Hematopoietic multipotent progenitor cell (in vitro differentiated cells): ENCODE data around the gene CHRNE. TPM values are rescaled to one million over a fixed set of nuclear protein-coding genes. Genes with fewer than 3 reads are reported as not detected.

Experiments used
- DNase-seq, 3 donors: peaks; one replicate each; pipeline ENCODE4 v3.0.0-alpha.2; 2011 to 2015; ENCODE audit warnings: low read depth in 2 of 3, low spot score in 2 of 3
- total RNA-seq: library from RNA; depleted of rRNA; stranded (reverse); fragments of >200 nt; gene quantifications from one replicate; pipeline ENCODE4 v1.2.3, GENCODE V29; 2012

Gene CHRNE
- 5.4 TPM for total RNA-seq

DNA sequence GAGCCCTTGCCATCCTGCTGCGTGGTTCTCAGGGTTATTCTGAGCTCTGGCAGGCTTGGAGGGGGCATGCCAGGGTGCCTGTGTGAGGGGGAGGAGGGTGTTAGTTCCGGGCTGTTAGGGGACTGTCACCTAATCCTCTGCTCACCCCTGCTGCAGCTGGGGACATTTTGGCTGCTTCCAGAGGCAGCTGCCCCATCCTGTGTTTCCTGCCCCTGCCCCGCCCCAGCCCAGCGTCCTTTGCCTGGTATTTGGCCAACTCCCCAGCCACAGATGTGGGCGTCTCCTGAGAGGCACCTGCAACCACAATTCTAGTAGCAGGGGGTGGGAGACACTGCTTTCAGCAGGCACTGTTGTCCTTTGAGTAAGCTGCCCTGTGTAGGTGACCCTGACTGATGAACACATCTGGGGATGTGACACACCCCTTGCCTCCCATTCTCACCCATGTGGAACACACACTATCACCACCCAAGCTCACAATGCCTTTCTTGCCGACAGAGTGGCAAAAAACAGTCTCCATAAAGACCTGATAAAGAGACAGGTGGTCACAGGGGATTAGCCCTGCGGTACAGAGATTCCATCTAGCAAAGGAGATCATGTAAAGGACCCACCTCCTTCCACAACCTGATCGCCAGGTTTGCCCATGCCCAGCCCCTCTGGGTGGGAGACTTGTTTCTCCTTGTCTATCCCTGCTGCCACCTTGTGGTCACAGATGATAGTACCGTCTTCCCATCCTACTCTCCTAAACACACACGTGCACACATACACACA is at the start of gene CHRNE:
Gene CHRNE, minus strand, starts transcription at position 48 of the 768 bp plus-strand sequence. Its CDS starts 35 bp downstream, at position 13.
- DNase-seq = peak in 2 of 3 donors; percentile 79 to 85

- no peak for DNase-seq
These were observed 48.6 kb upstream of the CHRNE start for GRCh38 chr17:4951486-4951885.

DNA sequence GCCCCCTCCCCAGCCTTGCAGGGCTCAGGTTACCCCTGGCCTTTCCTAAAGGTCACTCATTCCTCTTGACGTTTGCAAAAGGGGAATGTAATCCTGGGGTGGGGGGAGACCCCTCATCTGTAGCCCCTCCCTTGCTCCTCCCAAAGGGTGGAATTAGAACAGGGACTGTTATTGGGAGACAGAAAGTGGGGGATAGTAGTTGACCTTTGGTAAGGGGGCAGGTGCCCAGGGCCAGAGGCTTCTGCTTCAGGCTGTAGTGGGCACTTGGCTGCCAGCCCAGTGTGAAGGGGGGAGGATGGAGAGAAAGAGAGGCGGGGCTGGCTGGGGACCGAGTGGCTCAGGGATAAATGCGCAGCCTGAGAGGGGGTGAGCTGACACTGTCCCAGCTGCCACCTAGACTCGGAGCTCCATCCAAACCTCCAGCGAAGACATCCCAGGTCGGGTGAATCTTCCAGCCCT is 47.9 kb upstream of the CHRNE start, which contains the start of gene ENO3:
Gene ENO3, plus strand, starts transcription at position 374 of the 459 bp plus-strand sequence. CDS start 711 bp downstream, outside the sequence.
- no peak for DNase-seq

GRCh38 chr17:4950075-4950745 is 47.3 kb upstream of the CHRNE start:
- DNase-seq = no peak

DNA sequence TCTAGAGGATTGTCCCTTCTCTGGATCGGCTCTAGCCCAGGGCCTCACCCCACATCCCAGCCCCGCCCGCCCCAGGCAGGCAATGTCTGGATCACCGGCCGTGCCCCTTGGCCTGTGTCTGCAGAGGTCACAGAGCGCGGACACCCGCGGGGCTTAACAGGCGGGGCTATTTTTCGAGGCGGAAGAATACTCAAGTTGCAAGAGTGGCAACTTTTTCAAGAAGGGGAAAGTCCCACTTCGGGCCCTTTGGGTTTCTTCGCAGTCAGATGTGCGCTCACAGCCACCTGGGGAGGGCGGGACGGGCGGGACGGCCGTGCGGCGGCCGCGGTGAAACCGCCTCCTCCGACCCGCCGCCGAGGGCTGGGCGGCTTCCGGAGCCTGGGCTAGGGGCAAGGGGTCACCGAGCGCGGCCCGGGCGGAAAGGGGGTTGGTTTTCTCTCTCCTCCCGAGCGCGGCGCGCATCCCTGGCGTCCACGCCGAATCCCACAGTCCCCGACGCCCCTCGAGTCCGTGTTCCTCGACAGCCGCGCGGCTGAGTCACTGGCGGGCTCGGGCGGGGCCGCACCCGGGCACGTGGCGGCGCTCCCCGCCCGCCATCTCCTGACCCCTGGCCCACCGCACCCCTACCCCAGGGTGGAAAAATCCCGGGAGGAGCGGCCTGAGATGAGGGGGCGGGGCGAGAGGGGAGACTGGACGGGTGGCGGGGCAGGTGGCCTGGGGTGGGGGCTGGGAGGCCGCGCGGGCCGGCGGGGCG is 46.6 kb upstream of the CHRNE start:
- peak; percentile 78 to 88 (median 80) for DNase-seq

DNA sequence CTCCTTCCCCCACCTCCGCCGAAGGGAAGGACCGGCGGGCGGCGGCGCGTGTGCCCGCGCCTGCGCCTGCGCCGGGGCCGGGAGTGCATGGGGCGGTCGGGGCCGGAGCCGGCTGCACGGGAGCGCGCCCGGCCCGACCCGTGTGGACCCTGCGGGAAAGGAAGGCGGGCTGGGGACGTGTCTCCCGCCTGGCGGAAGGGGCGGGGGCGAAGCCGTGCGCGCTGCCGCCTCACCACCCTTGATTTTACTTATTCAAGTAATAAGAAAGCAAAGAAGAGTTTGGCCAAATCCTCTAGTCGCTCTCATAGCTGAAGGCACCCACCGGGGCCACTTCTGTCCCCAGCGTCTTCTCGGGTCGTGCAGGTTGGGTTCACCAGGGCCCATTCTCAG is 46.0 kb upstream of the CHRNE start:
- DNase-seq = peak in 2 of 3 donors; percentile 75 to 86

DNA sequence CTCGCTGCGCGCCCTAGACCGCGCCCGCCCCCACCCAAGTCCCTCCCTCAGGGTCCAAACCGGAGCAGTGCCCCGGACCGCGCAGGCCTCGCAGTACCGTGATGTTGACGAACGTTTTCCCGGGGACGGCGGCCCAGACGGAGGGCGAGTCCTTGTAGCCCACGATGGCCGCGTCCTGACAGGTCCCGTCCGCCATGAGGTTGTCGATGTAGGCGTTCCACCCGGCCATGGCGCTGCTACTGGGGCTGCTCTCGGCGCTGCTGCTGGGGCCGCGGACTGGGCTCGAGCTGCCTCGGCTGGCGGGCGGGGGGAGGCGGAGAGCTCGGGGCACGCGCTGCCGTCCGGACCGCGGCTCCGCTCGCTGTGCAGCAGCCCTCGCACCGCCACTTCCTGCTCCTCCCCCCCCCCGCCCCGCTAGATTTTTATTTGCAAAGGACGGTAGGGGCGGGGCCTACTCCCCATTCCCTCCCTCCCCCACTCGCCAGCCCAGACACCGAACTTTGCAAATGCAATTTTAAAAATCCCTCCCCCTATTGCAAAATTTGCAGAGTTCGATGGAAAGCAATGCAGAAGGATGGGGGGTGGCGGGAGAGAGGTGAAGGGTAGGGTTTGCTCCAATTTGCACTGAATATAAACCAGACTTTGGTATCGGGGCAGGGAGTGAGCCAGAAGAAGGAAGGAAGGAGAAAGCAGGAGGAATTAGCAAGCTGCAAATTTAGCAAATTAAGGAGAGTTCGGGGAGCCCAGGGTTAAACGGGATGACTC is 45.5 kb upstream of the CHRNE start, which contains the start of gene PFN1:
Gene PFN1, minus strand, starts transcription at position 365 of the 765 bp plus-strand sequence. Its CDS starts 136 bp downstream, at position 229.
- DNase-seq = peak; percentile 82 to 94 (median 92)

- DNase-seq = peak in 1 of 3 donors; percentile 36
These were observed 44.7 kb upstream of the CHRNE start for GRCh38 chr17:4947411-4948165.

DNA sequence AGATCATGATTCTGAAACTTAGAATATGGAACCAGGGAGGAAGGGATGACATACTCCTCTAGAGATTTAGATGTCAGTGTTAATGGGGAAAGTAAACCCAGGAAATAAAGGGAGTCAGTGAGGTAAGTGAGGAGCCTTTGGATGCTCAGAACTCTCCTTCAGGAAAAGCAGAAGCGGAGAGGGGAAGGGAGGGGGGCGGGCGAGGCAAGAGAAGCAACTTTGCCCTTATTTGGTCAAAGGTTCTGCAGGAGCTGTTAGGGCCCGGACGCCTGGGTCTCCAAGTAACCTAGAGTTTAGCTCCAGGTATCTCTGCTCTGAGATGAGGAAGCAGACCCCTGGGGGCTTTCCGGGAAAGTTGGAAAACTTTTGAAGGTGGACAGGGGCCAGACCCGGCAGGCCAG is 44.1 kb upstream of the CHRNE start:
- DNase-seq = no peak

- no peak for DNase-seq
These were observed 43.5 kb upstream of the CHRNE start for GRCh38 chr17:4946312-4946976.

- no peak for DNase-seq
These were observed 43.0 kb upstream of the CHRNE start for GRCh38 chr17:4945944-4946280.

DNA sequence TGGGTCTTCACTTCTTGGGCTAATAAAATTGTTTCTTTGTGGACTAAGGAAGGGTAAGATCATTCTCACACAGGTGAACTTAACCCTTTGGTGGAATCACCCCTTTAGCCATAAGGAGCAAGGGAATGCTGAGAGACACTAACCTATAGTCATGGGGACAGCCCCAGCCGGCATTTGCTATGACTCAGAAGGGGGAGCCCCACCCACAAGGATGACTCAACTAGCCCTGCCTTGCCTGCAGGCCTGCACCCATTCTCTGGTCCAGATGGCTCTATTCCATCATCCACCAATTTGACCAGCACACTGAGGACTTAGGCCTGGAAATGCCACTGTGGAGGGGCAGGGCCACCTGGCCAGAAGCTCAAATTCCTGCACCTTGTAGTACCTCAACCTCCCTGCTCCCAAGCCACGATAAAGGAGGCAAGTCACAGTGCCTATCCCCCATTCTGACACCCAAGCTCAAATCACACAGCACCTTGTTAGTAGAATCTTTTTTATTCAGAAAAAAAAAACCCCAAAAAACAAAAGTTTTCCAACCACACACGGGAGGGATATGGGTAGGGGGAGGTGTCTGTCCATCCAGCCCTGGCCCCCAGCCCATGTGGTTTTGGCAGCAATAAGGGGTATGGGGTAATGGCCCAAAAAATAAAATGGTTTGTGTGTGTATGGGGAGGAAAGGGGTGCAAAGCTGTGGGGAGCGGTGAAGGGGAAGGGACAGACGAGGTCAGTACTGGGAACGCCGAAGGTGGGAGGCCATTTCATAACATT is 42.5 kb upstream of the CHRNE start:
- DNase-seq = peak in 1 of 3 donors; percentile 54

DNA sequence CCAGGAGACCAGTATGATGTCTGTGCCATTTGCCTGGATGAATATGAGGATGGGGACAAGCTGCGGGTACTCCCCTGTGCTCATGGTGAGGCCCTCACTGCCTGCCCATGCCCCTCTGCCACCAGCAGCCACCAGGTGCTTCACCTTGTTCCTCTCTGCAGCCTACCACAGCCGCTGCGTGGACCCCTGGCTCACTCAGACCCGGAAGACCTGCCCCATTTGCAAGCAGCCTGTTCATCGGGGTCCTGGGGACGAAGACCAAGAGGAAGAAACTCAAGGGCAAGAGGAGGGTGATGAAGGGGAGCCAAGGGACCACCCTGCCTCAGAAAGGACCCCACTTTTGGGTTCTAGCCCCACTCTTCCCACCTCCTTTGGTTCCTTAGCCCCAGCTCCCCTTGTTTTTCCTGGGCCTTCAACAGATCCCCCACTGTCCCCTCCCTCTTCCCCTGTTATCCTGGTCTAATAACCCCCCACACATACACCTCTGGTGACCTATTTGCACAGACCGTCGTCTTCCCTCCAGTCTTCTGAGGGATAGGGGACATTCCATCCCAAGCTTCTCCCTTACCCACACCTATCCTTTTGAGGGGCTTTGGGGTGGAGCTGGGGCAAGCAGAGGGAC is 41.8 kb upstream of the CHRNE start:
- no peak for DNase-seq

GRCh38 chr17:4944163-4944553 is 41.3 kb upstream of the CHRNE start:
- peak in 2 of 3 donors; percentile 54 to 56 for DNase-seq

DNA sequence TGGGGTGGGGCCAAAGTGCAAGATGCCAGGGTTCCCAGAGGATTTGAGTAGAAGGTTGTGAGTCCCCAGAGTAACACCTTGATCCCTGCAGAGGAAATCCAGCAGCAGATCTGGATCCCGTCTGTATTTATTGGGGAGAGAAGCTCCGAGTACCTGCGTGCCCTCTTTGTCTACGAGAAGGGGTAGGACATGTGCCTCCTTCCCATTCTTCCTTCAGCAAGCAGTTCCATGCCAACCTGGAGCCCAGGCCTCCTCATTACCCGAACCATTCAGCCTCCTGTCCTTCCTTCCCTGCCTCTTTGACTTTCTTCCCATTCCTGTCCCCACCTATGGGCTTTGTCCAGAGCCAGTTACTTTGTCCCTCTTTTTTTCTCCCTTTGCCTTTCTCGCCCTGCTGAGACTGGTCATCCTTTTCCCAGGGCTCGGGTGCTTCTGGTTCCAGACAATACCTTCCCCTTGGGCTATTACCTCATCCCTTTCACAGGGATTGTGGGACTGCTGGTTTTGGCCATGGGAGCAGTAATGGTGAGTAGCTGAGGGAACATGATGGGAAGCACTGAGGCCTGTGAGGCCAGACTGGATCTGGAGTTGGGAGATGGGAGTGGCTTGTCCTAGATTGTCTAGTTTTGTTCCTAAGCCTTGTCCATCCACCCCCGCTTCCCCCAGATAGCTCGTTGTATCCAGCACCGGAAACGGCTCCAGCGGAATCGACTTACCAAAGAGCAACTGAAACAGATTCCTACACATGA is 40.0 kb upstream of the CHRNE start:
- no peak for DNase-seq

DNA sequence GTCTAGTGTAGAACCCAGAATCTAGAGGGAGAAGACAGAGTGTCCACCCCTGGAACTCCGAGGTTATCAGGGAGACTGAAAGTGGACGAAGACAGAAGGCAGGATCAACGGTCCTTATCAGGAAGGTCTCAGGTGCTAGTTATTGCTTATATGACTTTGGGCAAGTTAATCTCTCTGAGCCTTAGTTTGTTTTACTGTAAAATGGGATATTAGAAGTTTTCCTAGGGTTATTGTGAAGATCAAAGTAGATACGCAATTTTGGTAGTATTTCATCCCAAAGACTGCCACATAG is 38.4 kb upstream of the CHRNE start:
- no peak for DNase-seq

- DNase-seq = peak in 1 of 3 donors; percentile 27
These were observed 37.8 kb upstream of the CHRNE start for GRCh38 chr17:4940555-4941318.
